HG02610 (cell line): ENCODE data around the gene SIRT7.

Source experiments
- ATAC-seq: cut with Tn5 transposase; IDR thresholded peaks from one replicate; pipeline ENCODE4 v1.9.1; 2021; ENCODE audit warnings: mild to moderate bottlenecking, moderate library complexity; ENCODE audit not compliant: unreplicated experiment

The SIRT7 gene

DNA sequence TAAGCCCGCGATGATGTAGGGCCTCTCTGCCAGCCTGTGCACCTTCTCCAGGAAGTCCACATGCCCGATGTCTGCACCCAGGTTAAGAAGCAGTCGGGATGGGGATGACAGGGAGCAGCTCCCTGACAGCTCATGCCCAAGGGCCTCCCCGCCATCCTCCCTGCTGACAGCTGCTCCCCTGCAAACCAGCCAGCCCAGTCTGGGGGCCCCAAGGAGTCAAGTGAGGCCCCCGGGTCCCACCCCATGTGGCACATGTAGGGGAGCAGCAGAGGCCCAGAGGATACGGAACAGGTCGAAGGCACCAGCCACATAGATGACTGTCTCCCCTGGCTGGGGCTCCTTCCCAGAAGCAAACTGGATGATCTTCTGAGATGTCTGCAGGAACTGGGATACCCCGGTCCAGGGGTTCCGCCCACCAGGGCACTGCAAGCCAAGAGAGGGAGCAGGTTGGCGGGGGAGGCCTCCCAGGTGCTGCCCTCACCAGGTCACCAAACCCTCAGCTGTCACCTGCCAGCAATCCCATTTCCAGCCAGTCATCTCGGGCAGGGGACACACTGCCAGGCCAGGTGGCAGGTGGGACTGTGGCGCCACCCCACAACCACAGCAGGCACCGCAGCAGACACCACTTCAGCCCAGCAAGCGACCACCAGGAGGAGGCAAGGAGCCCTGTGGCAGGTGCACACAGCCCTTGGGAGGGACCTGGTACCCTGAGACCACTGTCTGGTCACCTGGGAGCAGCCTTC is 11.3 kb downstream of the SIRT7 start:
- no peak for ATAC-seq

DNA sequence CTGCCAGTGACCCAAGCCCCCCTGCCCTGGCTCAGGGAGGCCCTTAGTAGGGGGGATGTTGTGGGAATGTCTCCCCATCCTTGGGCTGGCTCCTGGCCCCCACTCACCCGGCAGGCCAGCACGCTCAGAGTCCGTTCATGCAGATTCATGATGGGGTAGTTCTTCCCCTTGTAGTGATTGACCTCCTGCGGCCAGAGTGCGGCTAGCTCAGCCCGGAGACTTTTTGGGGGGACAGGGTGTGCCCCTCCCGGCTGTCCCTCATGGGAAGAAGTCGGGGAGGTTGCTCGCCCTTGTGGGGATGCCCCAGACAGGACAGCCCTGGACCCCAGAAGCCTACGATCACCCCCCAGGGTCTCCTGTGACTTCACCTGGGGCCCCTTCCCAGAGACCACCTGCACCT is 12.0 kb downstream of the SIRT7 start:
- no peak for ATAC-seq

DNA sequence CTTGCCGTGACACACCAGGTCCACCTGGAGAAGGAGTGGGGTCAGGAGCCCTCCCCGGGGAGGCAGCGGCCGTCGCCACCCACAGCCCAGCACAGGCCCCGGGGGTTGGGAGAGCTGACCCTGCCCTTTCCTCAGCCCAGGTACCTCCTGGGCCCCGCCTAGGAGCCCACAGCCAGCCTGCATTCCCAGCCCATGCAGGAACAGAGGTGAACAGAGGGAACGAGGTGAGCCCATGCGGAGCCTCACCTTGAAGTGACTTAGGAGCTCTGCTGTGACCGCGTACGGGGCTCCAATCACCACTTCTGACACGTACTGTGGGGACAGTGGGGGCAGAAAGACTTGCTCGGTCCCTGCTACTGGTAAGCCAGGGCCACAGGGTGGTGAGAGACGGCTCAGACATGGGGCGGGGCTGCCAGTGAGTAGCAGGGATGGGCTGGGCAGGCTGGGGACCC is 12.5 kb downstream of the SIRT7 start:
- ATAC-seq = no peak

DNA sequence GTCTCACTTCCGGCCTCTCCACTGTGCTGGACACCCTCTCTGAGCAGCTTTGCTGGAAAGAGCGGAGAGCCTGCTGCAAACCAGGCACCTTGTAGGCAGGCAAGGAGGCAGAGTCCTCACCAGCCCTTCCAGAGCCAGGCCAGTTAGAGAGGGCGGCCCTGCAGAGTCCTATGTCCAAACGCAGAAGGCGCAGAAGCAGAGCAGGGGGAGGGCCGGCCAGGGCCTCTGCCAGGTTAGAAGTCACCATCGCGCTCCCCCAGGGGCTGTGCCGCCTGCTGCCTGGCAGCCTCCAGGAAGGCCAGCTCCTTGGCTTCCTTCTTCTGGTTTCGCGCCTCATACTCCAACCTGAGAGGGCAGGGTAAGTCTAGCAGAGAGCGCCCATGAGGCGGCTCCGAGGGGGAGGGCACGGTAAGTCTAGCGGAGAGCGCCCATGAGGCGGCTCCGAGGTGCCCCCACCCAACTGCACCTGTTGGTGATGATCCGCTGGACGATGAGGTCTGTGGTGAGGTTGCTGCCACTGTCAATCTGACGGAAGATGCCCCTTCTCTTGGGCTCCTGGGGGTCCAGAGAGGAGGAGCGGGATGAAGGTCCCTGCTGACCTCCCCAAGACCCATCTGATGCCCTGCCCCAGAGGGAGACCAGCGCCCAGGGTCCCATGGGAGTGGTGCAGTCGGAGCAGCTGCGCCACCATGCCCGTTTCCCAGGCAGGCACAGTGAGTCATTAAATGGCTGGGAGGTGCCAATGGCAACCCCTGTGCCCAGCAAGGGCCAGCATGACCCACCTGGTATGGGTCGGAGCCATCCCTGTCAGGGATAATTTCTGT is 13.2 kb downstream of the SIRT7 start:
- ATAC-seq = no peak

DNA sequence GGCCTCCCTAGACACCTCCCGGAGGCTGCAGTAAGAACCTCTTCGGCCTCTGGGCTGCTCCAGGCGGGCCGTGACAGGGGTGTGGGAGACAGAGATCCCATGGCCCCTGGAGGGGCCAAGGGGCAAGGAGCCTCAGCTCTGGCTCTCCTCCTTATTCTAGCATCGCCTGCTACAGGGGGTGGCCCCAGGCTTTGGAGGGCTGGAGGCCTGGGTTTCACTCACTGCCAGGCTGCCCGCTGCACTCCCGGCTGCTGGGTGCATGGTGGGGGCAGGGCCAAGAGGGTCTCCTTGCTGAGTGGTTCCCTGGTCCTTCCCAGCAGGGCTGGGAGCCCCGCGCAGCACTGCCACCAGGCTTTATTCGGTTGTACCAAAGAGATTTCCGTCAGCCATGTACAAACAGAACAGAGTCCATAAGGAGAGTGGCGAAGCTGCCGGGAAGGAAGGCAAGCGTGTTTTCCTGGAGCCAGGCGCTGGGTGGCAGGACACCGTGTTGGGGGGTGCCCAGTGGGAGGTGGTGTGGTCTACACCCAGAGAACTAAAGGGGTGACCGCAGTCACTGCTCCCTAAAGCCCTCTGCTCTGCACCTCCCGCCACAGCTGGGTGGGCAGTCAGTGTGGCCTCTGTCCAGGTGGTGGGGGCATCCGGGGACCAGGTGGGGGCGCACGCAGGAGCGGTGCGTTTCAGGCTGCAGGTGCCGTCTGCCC is 13.9 kb downstream of the SIRT7 start:
- no peak for ATAC-seq

DNA sequence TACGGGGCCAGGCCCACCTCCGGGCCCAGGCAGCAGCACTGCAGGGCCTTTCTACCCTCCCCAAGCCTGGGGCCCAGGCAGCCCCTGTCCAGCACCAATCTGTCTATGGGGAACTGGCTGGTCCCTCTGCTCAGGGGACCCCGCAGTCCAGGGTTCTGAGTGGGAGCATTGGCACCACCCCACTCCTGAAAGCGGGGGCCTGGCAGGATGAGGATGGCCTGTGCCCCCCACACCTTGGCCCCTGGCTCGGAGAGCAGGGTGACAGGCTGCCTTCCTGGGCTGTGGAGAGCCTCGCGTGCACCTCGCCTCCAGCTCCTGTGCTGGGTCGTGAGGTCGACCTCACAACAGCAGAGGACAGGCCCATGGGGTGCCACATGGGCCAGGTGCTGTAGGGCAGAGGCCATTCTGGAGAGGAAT is 14.6 kb downstream of the SIRT7 start:
- no peak for ATAC-seq

DNA sequence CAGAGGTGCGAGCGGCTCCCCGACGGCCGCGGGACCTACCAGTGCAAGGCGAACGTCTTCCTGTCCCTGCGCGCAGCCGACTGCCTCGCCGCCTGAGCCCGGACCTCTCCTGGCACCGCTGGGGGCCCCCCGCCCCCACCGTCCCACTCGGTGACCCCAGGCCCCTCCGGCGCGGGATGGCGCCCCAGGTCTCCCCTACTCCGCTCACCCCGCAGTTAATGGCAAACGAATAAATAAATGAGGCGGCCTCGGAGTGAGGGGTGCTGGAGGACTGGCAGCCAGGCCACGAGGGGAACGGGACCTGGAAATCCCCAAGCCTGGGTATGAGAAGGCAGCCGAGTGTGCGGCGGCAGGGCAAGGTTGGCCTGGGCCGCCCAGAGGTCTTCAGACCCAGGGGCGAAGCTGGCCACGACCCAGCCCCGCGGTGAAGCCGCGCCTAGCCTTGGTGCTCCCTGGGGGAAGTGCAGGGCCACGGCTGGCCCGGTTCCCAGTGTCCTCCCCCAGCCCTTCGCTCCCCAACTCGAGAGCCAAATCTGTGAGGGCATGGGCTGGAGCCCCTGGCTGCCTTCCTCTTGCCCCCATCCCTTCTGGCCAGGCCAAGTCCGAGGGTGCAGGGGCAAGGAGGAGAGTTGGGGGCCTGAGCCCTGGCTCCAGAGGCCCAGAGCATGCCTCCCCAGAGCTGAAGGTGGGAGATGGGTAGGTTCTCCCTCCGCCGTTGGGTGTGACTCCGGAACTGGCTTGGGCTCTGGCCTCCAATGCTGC is 15.1 kb downstream of the SIRT7 start:
- ATAC-seq = no peak

DNA sequence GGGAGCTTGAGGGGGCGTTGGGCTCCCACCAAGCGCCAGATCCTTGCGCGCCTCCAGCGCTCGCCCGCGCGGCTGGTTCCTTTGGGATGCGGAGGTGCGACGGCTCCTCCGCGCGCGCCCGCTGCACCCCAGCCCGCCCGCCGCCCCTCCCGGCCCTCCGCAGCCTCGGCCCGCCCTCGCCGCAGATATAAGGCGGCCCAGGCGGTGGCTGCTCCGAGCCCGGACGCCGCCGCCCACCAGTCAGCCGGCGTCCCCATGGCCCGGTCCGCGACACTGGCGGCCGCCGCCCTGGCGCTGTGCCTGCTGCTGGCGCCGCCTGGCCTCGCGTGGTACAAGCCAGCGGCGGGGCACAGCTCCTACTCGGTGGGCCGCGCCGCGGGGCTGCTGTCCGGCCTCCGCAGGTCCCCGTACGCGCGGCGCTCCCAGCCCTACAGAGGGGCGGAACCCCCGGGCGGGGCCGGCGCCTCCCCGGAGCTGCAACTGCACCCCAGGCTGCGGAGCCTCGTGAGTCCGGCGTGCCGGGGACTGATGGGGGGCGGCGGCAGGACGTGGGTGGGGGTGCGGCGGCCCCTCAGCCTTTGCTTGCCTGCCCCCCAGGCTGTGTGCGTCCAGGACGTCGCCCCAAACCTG is 15.8 kb downstream of the SIRT7 start, which contains the start of gene NPB:
Gene NPB (plus strand): TSS at position 216 of the 630 bp plus-strand sequence. CDS start 40 bp downstream, at position 256.
- ATAC-seq = no peak

DNA sequence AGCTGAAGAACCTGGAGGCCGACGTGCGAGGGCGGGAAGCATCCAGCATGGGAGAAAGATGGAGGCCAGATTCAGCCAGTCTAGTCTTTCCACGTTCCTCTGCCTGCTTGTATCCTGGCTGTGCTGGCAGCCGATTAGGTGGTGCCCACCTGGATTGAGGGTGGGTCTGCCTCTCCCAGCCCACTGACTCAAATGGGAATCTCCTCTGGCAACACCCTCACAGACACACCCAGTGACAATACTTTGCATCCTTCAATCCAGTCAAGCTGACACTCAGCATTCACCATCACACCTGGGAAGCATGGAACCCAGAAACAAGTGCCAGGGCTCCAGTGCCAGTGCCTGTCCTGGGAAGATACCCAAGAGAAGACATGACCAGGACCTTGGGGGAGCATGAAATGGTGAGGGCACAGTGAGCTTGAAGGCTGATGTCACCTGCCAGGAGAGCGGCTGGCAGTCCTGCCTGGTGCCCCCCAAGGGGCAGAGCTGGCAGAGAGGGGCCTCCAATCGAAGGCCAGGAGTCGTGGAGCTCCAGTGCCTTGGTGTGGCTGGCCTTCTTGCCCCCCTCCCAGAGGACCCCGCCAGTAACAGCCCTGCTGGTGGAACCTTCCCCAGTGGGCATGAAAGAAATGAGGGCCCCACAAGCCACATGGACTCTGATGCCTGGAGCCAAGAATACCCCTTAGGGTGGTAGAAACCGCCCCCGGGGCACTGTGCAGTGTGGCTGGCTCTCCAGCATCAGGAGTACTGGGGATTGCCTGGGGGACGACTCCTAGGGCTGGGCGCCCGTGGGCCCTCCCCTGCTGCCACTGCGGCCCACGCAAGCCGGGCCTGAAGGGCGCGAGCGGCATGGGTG is 16.6 kb downstream of the SIRT7 start:
- no peak for ATAC-seq

DNA sequence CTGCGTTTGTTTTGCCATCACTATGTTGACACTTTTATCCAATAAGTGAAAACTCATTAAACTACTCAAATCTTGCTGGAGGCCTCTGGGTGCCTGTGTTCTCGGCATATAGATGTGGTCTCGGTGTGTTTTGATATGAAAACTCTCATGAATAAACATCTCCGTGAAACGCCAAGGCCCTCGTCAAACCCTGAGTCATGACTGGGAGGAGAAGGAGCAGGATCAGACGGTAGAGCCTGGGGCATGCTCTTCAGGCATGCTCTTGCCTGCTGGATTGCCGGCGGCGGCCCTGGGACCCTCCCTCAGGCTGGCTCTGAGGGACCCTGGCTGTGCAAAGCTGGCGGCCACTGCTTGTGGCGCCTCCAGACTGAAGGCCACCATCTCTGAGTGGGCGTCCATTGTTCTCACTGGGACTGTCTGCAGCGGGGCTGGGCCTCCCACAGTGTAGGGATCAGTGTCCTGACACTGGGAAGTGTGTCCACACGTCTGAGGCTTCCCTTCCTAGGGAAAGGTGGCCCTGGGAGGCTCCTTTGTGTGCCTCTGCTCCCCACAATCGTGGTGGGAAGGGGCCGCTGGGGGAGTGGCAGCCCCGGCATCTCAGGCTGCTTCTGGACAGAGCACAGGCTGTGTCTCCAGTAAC is 17.7 kb downstream of the SIRT7 start:
- no peak for ATAC-seq

DNA sequence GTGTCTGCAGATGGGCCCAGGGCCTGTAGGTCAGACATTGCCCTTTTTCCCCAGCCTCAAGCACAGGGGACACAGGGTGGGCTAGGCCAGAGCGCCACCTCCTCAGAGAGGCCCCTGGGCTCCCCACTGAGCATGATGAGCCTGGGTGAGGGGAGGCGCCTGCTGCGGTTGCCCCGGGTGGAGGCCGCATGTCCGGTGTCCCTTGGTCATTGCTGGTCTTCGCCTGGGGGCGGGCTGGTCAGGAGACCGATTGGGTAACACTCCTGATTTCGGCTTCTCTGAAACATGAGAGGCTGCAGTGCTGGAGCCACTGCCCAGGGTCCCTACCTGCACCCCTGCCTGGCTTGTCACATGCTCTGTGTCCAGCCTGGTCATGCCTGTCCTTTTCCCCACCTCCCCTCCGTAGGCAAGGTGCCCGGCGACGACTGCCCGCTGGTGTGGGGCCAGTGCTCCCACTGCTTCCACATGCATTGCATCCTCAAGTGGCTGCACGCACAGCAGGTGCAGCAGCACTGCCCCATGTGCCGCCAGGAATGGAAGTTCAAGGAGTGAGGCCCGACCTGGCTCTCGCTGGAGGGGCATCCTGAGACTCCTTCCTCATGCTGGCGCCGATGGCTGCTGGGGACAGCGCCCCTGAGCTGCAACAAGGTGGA is 18.3 kb downstream of the SIRT7 start:
- no peak for ATAC-seq

DNA sequence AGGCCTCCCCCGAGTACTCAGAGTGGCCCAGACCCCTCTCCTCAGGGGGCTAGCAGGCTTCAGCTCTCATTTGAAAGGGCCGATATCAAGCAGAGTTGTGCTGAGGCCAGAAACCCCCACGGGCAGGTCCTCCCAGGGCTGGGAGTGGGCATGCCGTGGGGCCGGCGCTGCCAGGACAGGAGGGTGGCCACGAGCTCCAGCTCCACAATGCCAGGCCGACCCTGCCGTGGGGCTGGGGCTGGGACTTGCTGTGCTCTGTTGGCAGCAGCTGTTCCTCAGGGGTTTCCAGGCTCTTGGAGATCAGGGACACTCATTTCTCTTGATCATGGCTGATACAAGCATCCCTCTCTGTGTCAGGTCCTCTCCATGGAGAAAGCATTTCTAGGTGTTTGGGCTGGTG is 19.1 kb downstream of the SIRT7 start:
- no peak for ATAC-seq

DNA sequence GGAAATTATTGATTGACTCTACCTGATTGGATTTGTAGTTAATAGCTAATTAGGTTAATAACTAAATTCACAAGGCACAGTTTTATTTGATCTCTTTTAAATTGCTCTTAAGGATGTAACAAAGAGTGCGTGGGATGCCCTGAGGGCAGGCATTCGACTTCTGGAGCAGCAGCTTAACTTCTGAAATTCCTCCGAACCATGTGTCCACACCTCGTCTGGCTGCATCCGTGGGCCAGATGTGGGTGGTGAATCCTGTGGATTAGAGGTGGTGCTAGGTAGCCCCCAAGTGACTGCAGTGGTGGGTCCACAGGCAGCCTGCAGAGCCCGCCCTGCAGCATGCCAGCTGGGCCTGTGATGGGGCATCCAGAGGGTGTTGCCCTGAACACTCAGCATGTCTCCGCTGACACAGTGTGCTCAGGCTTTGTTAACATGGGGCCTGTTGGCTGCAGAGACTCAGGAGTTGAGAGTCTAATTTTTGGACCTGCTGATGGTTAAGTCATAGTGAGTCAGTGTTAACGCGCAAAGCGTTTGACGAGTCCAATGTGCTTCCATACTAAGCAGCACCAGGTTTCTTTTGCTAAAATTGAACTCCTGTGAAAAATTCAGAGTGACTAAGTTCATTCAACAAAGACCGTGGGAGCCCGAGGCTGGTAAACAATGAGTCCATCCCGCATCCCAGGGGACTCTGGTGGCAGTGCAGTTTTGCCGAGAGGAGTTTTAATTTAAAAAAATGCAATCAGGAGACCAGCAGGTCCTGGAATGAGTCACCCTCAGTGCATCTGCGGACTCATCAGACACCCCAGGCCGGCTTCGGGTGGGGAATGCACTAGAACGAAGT is 19.7 kb downstream of the SIRT7 start:
- ATAC-seq = no peak

DNA sequence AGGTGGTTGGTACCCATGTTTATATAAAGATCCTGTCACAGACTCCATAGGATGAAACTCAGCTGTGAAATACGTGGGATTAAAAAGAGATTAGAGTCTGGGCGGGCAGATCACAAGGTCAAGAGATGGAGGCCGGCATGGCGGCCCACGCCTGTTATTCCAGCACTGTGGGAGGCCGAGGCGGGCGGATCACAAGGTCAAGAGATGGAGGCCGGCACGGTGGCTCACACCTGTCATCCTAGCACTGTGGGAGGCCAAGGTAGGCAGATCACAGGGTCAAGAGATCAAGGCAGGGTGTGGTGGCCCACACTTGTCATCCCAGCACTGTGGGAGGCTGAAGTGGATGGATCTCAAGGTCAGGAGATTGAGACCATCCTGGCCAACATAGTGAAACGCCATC is 22.6 kb downstream of the SIRT7 start:
- ATAC-seq = no peak

DNA sequence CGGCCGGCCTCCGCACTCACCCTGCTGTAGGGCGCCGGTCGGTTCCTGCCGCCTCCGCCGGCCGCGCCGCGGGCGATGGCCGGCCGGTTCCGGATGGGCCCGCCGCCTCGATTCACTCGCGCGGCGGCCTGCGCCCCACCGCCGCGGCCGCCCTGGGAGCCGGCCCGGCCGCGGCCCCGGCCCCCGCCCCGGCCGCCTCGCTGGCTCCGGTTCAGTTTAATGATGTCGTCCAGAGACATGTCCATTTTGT is 26.7 kb downstream of the SIRT7 start:
- peak; percentile 23 for ATAC-seq

DNA sequence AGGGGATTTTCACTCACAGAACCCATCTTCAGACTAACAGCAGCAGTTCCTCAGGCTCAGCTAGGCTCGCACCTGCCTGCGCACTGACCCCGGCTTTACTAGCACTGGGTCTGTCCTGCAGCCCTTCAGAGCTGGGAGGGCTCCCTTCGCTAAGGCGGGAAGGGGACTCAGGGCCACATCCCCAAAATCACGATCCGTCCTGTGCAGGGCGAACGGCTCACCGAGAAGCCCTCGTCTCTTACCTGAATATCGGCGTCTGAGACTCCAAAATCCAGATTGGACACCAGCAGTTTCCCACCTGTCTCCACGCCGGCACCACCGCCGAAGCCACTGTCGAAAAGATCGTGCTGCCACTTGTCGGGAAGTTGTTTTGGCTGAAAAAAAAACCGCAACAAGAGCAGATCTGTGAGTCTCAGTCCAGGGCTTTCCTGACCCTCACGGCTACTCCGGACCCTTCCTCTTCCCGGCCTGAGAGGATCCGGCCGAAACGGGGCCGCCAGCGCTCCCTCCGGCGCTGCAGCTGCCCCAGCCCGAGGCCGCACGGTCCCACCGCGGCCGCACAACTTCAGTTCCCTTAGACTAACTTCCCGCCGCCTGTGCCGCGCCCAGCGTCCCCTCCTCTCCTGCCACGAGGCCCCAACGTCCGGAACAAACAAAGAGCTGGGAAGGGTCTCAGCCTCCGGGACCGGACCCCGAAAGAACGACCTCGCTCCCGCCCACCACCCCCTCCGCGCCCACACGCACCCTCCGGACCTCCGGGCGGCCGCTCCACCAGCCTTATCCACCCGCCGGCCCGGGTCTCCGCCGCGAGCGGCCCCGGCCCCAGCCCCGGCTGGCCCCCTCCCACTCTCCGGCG is 27.3 kb downstream of the SIRT7 start:
- ATAC-seq = peak; percentile 18

DNA sequence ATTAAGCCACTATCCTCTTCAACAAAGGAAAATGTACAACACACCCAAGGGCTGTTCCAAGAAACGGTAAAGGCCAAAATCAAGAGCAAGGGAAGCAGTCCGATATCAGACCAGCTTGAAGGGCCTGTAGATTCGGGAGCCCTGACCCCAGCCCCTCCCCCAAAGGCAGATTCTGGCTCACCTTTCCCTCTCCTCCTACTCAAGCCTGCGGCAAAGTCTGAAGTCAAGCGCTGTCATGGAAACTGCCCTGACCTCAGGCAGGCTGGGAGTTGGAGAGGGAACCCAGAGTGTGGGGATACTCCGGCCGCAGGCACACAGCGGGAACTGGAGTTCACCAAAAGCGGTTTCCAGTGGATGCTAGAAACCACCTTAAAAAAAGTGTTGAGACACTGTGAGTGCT is 28.4 kb downstream of the SIRT7 start:
- no peak for ATAC-seq
